HG03571 (cell line): ENCODE results near the gene BRD9.
A peak's percentile ranks its signal among the peaks of the same experiment; 100 is the strongest.

Experiments
- ATAC-seq: cut with Tn5 transposase; IDR thresholded peaks from one replicate; pipeline ENCODE4 v1.9.1; 2021; ENCODE audit not compliant: unreplicated experiment

BRD9 gene

DNA sequence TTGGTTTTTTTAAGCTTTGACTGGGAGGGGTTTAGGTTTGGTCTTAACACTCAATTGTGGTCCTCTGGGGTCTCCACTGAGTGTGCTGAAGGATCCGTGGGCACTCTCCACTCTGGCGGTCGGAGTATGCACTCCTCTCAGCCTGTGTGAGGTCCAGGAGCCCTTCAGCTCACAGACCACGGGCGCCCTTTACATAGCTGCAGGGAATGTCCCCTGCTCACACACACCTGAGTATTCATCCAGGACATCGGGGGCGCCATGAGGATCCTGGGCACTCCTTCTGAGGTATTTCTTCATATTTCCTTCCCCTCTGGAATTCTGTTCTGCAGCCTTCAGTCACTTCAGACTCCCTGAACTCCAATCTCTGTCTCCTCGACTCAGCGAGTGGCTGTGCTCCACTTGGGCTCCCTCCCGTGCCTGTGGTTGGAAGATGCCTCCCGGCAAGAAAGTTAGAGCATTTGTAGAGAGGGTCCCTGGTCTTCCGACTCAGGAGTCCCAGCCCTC lies 12.6 kb upstream of the BRD9 start:
- no peak for ATAC-seq

DNA sequence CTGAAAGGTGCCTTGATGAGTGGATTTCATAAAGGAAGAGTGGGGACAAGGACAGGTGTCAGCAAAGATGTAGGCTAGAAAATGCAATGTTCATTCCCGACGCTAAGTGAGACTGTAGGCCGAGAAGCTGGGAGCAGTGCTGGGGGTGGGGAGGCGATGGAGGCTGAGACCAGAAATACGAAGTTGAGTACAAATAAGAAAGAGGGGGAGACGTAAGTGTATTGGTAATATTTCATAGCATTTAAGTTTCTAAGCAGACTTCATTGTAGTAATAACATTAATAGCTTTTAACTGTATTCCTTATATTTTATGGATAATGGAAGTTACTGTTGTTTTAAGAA lies 11.1 kb upstream of the BRD9 start:
- no peak for ATAC-seq

DNA sequence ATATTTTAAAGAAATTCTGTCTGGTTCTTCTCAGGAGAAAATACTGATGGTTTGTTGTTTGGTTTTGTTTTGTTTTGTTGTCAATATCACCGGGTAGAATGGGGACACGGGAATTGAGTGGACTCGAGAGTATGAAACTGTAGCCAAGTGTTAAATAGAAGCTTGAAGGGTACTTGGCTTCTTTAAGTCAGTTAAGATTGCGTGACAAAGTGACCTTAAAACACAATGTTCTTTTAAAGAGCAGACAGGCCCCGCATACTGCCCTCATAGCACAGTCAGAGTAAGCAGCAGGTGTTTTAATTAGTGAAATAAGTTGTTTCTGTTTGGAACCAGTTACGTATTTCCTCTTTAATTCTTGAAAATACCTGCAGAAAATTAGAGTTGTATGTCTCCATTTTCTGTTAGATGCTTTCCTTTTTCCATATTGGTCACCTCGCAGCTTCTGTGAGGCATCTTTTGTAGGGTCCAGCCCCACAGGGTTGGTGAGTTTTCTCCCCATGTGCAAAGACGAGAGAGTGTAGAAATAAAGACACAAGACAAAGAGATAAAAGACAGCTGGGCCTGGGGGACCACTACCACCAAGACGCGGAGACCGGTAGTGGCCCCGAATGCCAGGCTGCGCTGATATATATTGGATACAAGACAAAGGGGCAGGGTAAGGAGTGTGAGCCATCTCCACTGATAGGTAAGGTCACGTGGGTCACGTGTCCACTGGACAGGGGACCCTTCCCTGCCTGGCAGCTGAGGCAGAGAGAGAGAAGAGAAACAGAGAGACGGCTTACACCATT lies 9.7 kb upstream of the BRD9 start:
- no peak for ATAC-seq

DNA sequence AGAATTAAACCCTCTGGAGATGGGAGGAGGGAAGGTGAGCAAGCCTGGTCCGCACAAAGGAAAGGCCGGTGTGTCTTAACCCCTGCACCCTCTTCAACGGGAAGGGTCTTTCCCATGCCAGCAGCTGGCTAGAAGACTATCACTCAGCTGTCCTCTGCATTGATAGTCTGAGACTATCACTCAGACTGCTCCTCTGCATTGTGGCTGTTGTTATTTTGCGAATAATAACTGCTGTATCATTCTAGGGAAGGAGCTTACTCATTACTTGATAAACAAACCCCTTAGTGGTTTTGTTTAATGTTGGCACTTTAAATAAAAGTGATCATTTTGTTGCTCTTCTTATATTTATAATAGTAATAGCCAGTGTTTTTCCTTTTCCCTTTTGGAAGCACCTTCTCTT lies 8.2 kb upstream of the BRD9 start:
- no peak for ATAC-seq

DNA sequence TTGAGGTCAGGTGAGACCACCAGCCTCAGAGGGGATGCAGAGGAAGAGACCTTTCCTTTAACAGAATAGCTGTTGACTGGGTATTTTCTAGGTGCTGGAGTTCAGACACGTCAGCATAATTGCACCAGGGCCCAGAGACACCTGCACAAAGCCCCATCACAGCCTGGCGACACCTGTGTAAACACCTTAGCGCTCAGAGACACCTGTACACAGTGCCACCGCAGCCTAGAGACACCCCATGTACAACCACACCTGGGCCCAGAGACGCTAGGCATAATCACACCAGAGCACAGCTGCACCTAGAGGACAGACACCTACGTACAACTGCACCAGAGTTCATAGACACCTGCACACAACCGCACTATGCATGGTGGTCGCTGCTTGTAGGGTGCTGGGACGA lies 1.1 kb upstream of the BRD9 start:
- no peak for ATAC-seq

DNA sequence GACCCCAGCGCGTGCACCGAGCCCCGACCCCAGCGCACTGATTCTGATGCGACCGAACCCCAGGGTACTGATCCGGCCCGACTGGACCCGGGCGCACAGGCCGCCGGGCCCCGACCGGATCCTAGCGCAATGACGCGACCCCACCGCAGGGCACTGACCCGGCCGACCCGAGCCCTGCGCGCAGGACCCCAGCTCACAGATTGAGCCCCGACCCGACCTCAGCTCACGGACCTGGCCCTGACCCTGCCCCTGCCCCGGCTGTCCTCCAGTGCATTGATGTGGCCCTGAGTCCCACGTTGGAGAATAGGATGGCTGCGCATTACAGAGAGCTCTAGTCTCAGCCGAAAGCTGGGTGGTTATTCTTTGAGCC lies 521 bp upstream of the BRD9 start:
- peak; percentile 12 for ATAC-seq

DNA sequence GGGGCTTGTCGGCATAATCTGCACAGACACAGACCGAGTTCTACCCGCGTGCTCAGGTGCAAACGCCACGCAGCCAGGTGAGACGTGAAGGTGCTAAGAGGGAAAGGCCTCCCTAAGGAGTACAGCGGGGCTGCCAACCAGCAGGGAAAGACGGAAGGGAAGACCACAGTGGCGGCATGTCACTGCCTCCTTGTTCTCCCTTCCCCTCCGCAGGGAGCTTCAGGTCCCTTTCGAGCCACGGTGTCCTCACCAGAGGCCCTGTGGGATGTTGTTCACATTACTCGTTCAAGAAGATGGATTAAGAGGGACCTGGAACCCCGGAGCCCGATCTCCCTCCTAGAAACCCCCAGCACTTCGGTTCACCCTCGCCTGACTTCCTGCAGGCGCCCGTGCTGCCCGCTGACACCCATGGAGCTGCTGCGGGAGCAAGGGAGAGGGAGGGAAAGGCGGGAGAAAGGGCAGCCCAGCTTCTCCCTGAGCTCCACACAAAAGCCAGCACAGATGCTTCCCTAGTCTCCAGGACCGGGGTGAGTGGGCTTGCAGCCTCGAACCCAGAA lies 686 bp downstream of the BRD9 start:
- no peak for ATAC-seq

DNA sequence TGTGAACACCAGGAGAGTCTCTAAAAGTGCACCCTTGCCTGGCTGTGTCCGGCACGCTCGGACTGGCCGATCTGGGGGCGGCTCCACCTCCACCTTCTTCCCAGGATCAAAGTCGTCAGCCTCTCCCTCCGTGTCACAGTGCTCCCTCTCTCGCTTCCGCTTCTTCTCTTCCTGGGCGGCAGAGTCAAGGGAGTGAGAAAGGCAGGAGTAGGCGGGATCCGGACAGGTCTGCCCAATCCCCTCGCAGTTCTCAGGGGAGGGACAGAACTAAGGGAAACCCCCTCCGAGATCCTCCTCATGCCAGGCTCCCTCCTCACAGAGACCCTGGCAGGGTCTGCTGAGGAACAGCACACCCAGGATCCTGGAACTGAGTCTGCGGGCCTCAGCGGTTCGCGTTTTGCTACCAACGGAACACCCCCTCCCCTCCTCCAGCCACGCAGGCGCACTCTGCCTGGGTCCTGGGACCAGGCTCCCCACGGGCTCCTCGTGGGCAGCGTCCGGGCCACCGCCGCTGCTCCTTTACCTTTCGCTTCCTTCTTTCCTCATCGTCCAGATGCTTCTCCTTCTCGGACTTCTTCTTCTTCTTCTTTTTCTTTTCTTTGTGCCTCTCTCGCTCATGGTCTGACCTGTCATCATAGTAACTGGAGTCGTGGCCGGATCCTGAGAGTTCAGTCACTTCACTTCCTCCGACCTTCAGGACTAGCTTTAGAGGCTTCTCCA lies 1.3 kb downstream of the BRD9 start:
- no peak for ATAC-seq

DNA sequence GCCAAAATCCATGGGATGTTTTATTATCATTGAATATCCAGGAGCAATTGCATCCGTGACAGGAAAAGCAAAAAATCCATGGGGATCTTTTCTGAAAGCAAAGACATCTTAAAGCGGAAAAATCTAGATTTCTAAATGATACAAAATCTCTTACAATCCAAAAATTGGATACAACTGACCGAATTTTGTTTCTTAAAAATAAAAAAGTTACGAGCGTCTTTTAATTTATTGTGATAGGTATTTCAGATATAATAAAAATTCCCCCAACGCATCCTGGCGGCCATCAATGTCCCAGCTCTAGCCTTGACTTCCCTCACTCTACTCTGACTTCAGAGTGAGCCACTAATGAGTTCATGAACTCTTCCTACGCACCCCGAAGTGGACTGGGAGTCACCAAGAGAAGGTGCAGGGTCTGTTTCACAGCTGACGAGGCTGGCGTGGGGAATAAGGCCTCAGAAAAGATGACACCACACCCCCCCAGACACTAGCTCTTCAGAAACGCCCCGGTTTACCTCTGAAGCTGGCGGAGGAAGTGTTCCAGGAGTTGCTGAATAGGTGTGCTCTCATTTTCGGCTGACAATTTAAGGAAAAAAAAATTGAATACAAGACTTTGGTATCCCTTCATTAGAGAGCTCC lies 3.4 kb downstream of the BRD9 start:
- no peak for ATAC-seq

DNA sequence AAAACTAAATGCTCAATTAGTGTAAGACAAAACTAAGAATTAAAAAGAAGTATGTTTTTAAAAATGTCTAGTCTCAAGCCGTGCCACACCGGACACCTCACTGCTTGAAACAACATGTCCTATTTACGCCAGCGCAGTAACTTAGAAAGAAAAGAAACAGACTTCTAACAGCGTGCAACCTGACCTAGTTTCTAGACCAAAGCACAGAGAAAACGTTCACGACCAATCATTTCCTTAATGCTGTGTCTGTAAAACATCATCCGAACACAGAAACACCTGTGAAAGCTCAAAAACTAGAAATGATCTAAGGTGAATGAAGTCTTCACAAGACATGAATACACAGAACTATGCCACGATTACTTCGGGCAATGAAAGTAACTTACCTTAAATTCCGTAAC lies 4.0 kb downstream of the BRD9 start:
- ATAC-seq: no peak

DNA sequence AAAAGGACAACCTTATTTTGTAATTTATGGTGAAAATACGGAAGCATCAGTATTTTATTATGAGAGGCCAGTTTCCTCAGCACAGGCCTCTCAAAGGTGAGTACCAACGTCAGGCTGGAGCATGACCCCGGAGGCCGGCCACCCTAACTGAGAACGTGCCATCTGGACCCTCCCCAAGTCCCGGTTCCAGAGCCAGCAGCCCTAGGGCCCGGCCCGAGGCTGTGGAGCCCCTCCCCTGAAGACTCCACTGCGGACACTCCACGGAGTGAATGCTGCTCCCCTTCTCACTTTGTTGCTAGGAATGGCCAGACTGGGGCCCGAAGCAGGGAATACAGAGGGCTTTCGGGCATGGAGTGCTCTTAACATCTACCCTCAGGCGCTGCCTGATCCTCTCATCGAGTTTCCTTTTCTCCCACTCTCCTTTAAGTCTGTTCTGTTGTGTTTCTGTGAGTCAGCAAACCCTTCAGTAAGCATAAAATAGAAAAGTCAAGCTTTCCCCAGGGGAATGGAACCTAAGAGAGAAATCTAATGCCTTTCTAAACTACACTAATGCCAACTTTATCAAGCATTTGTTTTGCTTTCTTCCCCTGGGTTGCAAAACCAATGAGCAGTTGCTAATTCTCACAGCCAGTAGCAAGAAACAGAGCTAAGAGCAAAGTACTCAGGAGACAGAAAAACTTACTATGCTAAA lies 4.5 kb downstream of the BRD9 start:
- no peak for ATAC-seq

DNA sequence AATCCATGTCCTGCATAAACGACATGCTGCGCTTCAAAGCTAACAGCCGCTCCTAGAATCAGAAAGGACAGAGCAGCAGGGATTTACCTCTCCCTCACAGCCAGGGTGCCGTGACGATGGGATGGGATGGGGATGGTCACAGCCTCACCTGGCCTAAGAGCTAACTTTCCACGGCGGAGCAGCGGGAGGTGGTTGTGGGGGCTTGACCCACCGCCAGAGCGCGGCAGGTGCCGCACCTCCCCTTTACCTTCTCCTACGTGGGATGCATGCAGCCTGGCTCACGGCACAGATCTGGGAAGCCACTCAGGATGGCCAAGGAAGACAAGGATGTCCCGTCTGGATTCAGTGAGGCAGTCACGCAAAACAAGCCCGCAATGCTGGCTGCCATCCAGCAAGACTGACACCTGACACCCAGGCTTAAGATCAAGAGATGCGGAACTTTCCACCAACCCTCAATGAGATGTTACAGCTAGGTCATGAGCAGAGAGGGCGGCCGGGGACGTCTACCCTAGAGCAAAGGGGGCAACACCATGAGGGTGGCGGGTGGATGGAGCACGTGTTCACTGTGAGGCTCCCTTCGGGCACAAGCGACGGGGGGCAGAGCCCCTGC lies 5.8 kb downstream of the BRD9 start:
- no peak for ATAC-seq

DNA sequence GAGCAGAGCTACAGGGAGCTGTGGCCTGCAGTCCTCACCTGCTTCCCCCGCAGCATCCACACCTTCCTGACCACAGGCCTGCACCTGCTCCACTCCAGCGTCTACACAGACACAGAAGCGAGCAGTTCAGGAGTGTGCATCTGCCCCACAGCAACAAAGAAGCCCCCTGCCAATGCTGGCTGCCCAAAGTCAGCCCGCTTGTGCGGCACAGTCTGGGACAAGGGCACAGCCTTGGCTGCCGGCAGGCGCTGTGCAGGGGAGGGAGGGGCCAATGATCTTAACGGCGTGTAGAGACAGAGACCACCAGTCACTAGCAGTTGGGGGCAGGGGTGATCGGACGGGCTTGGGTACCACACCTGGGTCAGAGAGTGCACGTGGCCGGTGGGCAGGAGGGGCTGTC lies 6.6 kb downstream of the BRD9 start:
- no peak for ATAC-seq

DNA sequence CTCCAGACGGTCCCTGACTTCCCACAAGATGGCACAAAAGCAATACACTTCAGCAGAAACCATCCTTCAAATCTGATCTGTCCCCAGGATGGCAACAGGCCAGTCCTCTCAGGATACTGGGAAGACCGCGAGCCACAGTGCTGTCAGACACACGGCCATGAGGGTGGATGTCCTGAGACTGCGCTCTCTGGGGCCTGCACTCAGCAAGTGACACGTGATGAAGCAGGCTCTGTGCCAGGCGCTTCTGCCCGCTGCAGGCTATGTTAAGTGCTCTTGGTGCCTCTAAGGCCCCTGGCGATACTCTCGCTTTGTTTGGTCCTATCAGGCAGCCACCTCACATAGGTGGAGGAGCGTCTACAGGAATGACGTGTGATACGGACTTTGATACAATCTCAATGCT lies 7.1 kb downstream of the BRD9 start:
- ATAC-seq: no peak

DNA sequence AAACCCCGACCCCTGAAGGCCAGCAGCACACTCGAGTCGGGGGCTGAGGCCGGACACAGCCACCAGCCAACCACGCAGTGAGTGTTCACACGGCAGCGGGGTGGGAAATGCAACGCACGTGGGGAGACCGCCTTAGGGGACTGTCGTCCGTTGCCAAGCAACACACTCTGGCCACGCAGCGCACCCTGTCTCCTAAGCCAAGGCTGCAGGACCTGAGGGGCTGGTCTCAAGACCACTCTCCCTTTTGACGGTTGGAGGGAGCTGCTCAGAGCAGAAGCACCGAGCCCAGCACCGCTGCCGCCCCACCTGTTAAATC lies 7.5 kb downstream of the BRD9 start:
- no peak for ATAC-seq

DNA sequence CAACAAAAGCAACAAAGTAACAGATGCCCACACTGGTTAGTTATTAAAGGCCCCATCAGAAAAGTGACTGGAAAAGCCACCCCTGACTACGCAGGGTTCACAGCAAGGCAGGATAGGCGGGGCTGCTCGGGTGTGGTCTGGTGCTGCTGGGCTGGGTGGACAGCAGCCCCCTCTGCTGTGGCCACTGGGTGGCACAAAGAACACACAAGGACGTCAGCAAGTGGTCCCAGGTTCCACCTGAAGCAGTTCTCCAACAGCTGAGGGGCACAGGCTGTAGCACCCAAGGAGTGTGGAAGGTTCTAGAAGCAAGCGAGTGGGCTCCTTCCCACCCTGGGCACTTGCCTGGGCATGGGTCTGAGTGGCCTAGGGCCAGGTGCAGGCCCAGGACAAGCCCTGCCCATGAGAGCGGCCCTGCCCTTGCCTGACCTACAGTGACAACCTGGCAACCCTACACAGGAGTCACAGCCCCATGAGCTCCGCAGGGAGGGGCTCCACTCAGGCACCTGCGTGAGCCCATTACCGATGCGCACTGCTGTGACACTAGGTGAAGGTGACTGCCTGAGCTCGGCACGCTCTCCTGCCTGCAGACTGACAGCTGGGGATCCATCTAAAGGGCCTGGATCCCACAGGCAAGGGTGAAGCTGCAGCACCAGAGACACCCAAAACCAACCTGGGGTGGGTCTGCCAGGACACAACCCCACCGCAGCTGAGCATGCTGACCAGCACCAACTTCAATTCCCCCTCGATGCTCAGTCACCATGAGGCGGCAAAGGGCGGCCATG lies 8.1 kb downstream of the BRD9 start:
- no peak for ATAC-seq

DNA sequence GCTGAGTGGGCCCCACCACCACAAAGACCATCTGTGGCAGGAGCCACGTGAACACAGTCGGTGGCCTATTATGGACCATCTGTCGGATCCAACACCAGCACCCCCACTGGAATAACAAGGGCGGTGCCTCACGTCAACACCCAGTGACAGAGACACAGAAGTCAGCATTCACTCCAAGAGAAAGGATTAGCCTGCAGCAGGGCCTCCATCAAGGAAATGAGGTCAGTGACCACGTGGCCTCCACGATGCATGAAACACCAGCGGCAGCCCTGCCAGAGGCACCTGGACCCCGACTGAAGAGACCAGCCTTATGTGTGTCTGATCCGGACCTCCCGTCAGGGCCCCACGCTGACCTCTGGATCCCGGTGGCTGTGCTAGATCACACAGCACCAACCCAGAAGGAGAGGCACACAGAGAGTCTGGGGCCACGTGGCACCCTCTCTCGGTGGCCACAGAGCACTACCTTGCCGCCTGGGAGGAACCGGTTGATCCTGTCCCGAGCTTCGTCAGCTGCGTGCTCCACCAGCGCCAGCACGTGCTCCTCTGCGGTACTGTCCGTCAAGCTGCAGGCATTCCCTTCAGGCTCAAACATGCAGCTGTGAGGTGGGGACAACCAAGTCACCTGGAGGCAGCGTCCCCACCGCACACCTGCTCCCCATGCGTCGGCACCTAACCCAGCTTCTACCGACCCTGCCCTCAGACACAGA lies 9.0 kb downstream of the BRD9 start:
- ATAC-seq: no peak

DNA sequence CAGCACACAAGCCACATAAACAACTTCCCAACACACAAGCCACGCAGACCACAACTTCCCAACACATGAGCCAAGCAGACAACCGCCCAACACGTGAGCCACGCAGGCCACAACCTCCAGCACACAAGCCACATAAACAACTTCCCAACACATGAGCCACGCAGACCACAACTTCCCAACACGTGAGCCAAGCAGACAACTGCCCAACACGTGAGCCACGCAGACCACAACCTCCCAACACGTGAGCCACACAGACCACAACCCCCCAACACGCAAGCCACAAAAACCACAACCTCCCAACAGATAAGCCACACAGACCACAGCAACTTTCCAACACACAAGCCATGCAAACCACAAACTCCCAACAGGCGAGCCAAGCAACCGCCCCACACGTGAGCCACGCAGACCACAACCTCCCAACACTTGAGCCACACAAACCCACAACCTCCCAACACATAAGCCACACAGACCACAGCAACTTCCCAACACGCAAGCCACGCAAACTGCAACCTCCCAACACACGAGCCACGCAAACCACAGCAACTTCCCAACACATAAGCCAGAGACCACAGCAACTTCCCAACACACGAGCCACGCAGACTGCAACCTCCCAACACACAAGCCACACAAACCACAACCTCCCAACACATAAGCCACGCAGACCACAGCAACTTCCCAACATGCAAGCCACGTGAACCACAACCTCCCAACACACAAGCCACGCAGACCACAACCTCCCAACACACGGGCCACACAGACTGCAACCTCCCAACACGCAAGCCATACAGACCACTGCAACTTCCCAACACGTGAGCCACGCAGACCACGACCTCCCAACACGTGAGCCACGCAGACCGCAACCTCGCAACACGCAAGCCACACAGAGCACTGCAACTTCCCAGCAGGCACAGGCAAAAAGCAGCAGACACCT lies 10.1 kb downstream of the BRD9 start:
- ATAC-seq: no peak

DNA sequence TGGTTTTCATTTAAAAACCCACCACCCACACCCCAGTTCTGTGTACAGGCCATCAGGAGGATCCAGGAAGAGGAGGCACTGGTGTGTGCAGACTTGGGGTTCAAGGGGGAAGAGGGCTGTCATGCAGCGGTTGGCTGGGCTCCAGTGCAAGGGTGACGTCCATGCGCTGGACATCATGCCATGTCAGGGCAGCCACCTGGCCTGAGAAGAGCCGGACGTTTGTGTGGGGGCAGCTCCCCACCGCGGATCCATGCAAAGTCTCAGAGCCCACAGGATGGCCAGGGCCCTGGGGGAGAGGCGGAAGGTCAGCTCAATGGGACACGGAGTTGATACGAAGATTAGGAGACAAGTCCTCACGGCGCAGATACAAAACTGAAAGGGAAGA lies 11.1 kb downstream of the BRD9 start:
- ATAC-seq: no peak
